GM18517 (cell line): Measurements from ENCODE around the gene CD200R1L.

ENCODE experiments used
- ATAC-seq: cut with Tn5 transposase; IDR thresholded peaks from one replicate; pipeline ENCODE4 v1.9.1; 2021; ENCODE audit warnings: mild to moderate bottlenecking, moderate library complexity; ENCODE audit not compliant: unreplicated experiment

The CD200R1L gene

GRCh38 chr3:112769286-112769978 lies 77.2 kb downstream of the CD200R1L start:
- no peak for ATAC-seq

GRCh38 chr3:112767777-112768176 lies 78.9 kb downstream of the CD200R1L start:
- ATAC-seq, result no peak

- ATAC-seq, result no peak
Measured at GRCh38 chr3:112767177-112767576, 79.5 kb downstream of the CD200R1L start.
